ENCODE measurements around the gene CREBRF.
A peak's percentile ranks its signal among the peaks of the same experiment; 100 is the strongest.
"Not testable (repeated sequence)": the region's sequence is repeated elsewhere in the genome, so short reads cannot be mapped to it uniquely, and the experiment has no call there.

The CREBRF gene, protein sequence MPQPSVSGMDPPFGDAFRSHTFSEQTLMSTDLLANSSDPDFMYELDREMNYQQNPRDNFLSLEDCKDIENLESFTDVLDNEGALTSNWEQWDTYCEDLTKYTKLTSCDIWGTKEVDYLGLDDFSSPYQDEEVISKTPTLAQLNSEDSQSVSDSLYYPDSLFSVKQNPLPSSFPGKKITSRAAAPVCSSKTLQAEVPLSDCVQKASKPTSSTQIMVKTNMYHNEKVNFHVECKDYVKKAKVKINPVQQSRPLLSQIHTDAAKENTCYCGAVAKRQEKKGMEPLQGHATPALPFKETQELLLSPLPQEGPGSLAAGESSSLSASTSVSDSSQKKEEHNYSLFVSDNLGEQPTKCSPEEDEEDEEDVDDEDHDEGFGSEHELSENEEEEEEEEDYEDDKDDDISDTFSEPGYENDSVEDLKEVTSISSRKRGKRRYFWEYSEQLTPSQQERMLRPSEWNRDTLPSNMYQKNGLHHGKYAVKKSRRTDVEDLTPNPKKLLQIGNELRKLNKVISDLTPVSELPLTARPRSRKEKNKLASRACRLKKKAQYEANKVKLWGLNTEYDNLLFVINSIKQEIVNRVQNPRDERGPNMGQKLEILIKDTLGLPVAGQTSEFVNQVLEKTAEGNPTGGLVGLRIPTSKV
- 169 to 215 (median 185) reads per million in 4 donors for total RNA-seq

DNA sequence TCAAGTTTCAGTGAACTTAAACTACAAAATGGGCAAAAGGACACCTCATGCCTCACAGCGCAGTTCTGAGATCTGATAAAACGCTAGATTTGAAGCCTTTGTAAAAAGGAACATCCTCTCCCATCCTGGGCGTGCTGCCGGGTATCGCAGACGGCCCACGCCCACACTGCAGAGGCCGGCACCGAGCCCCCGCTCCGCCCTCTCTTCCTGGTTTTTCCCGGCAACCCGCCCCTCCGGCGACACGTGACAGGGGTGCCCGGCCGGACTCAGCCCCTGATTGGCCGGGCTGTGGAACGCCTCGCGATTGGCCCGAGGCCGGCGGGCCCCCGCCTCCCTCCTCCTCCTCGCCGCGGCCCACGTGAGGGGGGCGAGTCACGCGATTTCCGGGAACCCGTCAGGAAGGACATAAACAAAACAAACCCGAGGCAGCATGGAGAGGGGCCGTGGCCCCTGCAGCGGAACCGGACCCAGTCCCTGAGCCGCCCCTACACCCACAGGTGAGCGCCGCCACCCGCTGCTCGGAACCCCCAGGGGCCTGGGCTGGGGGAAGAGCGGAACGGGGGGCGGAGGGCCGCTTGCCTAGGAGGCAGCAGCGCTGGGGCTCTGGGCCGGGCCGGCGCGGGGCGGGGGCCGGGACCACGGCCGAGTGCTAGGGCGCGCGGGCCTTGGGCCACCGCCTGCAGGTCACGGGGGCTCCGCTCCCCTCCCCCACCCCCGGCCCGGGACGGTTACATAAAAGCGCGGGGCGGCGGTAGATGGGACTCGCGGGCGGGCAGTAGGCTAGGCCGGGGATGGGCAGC is at the start of gene CREBRF:
Gene CREBRF, plus strand, starts transcription at position 370 of the 800 bp plus-strand sequence. CDS start 24,424 bp downstream, outside the sequence.
- DNase-seq, result peak; percentile 97 to 99 (median 97)

DNA sequence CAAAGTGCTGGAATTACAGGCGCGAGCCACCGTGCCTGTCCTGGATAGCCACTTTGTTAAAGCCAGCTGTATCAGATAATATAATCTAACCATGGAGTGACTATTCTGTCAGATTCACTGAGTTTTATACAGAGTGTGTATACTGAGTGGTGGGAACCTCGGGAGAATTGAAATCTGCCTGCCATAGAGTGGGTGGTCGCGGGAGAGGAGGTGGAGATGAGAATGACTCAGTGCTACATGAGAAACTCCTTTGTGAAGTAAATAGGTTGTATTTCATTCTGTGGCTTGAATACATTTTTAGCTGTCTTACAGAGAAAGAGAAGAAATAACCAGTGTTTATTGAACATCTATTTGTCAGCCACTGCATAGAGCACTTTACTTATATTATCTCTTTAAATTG is 46.1 kb upstream of the CREBRF start:
- DNase-seq, result no peak

DNA sequence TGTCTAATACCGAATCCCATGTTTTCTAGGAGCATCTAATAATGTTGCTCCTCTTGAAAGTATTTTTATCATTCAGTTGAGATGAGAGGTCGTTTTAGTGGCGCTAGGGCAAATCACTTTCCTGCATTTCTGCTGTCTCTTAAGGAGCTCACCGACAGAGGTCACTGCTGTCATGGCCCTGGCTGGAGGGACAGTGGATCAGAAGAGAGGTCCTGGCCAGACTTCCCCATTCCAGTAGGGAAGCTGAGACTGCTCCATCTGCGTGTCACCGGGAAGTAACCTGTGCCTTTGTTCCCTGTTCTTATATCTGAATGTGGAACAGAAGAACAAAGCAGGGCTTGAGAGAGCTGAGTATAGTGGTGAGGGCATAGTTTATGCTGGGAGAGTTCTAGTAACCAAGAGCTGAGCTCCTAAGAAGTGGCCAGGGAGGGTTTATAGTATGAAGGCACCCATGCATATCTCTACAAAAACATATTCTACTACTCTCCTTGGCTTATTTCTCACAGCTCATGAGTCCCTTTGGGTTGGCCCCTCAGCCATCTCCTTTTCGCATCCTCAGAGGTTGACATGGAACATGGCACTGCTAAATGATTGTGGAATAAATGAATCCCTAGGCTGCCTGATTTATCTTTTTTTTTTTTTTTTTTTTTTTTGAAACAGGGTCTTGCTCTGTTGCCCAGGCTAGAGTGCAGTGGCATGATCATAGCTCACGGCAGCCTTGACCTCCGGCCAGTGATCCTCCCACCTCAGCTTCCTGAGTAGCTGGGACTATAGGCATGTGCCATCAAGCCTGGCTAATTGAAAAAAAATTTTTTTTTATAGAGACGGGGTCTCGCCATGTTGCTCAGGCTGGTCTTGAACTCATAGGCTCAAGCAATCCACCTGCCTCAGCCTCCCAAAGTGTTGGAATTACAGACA is 45.3 kb upstream of the CREBRF start:
- no peak for DNase-seq

DNA sequence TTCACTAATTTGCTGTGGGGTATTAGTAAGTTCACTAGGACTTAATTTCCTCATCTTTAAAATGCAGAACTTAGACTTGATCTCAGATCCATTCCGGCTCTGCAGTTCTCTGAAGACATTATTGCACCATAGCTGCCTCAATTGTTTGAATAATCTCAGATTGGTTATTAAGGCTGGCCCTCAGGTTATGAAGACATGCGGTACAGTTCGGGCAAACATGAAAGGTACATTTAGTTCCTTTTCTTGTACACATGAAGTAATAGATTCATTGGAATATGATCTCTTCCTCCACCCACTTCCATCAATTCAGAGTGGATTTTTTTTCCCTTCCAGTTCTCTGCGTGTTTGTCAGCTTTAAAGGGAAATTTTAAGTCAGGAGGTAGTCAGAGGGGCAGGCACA is 44.6 kb upstream of the CREBRF start:
- DNase-seq, result no peak

DNA sequence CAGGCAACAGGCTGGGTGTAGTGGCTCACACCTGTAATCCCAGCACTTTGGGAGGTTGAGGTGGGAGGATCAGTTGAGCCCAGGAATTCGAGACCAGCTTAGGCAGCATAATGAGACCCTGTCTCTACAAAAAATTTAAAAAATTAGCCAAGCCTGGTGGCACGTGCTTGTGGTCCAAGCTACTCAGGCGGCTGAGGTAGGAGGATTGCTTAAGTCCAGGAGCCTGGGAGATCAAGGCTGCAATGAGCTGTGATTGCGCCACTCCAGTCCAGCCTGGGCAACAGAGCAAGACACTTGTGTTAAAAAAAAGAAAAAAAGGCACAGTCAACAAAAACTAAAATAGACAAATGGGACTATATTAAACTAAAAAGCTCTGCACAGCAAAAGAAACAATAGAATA is 43.3 kb upstream of the CREBRF start:
- DNase-seq, result no peak

DNA sequence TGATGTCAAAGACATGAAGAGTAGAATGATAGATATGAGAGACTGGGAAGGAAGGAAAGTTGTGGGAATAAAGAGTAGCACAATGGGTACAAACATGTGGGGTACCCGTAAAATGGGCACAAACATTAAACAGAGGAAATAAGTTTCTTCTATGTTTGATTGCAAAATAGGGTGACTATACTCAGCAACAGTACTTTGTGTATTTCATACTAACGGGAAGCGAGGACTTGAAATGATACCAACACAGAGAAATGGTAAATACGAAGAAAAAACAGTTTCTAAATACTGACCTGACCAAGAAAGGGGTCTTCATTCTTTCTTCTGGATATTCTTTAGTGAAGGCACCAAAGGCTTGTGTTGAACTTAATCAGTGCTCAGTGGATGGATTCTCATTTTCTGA is 41.5 kb upstream of the CREBRF start:
- no peak for DNase-seq

DNA sequence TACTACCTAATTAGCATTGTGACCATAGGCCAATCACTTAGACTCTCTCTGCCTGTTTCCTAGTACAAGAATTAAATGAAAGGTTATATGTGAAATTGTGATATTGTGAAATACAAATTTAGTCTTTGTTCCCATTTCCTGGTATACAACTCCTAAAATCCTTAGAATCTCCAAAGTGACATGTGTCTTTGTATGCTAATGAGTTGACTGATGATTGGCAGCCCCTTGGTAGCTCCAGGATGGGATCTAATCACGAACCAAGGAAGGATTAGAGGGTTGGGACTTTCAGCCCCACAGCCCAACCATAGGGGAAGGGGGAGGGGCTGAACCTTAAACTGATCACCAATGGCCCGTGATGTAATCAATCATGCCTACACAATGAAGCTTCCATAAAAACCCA is 41.0 kb upstream of the CREBRF start:
- no peak for DNase-seq

DNA sequence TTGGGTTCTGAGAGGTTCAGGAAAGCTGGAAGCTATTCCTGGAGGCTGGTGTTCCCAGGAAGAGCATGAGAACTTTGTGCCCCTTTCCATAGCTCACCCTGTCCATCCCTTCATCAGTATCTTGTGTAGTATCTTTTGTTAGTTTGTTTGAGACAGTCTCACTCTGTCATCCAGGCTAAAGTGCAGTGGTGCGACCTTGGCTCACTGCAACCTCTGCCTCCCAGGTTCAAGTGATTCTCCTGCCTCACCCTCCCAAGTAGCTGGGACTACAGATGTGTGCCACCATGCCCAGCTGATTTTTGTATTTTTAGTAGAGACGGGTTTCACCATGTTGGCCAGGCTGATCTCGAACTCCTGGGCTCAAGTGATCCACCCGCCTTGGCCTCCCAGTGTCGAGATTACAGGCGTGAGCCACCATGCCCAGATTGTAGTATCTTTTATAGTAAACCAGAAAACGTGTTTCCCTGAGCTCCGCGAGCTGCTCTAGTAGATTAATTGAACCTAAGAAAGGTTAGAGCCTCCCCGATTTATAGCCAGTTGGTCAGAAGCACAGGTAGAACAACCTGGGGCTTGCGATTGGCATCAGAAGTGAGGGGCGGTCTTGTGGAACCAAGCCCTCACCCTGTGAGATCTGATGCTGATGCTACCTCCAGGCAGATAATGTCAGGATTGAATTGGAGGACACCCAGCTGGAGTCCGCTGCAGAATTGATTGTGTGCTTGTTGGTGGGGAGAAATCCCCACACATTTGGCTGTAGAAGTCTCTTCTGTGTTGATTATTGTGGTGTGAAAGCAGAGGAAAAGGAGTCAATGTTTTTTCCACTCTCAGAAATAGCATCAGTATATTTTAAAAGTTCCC is 40.3 kb upstream of the CREBRF start:
- DNase-seq, result no peak

DNA sequence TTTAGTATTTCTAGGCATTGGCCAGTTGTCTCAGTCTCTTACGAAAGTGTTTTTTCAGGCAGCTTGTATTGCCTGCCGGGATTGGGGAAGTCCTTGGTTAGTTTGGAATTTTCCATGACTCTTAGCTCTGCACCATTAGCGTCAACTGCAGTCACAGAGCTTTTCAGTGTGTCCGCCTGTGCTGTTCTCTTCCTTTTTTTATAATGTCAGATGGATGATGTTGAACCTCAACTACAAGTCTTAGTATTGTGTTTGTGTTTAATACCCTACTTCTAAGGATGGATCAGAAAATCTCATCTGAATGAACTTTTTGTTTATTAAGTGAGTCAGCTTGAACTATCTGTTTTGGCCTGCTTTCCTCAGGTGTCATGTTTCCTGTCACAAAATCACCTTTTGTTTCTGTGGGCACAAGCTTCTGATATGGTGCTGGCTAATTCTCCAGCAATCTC is 39.5 kb upstream of the CREBRF start:
- DNase-seq, result no peak

DNA sequence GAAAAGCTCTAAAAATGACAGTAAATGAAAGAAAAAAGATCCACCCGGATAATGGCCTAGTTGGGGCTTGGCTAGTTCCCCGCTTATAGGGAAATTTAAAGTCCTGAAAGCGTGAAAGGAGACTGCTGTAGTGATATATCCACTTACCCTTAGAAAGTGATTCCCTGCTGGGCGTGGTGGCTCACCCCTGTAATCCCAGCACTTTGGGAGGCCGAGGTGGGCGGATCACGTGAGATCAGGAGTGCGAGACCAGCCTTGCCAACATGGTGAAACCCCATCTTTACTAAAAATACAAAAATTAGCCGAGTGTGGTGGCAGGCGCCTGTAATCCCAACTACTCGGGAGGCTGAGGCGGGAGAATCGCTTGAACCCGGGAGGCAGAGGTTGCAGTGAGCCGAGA is 39.1 kb upstream of the CREBRF start:
- not testable (repeated sequence) for DNase-seq

DNA sequence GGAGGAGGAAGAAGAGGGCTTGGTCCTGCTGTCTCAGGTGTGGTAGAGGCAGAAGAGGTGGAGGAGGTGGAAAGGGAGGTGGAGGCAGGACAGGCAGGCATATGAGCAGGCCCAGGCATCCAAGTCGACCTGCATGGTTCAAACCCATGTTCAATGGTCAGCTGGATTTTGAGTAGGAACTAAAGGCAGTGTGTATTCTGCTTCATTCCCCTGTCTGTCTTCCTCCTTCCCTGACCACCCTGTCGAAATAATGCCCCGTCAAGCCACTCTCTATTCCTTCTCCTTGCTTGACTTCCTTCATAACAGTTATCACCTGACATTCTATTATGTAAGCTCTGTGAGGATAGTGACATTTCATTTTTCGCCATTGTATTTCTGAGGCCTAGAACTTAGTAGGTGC is 37.8 kb upstream of the CREBRF start:
- DNase-seq, result no peak

DNA sequence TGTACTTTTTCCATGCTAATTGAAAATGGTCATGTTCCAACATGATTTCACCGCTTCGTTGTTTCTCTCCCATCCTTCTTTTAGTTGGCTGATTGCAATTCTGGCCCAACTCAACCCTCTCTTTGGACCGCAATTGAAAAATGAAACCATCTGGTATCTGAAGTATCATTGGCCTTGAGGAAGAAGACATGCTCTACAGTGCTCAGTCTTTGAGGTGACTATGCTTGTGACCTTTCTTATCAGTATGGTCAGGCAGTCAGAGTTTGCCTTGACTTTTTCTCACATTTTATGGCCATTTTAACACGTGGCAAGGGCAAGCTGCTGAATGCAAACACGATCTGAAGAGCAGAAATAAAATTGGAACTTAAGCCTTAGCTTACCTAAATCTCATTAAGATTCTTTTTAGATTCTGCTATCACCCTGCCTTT is 36.0 kb upstream of the CREBRF start:
- DNase-seq, result no peak

DNA sequence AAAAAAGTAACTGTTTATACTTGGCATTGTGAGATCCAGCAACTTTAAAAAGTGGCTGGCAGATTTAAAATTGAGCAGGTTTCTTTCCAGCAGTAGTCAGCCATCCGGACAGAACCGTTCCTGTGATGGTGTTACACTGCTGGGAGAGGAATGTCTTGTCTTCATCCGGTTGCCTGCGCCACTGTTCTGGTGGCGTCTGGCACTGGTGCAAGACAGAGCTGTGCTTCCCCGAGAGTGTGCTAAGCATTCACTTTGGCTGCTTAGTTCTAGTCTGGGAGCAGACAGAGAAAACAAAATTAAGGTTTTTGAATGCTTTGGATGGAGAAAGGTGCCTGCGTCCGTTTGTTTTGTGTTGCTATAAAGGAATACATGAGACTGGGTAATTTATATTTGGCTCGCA is 35.5 kb upstream of the CREBRF start:
- no peak for DNase-seq

DNA sequence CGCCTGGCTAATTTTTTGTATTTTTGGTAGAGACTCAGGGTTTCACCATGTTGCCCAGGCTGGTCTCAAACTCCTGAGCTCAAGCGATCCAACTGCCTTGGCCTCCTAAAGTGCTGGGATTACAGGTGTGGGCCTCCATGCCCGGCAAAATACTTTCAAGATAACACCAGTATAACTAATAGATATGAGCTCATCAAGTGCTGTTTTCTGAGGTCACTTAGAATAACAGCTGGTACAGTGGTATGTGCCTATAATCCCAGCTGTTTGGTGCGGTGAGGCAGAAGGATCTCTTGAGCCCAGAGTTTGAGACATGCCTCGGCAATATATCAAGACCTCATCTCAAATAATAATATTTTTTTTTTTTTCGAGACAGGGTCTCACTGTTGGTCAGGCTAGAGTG is 30.5 kb upstream of the CREBRF start:
- DNase-seq, result no peak

DNA sequence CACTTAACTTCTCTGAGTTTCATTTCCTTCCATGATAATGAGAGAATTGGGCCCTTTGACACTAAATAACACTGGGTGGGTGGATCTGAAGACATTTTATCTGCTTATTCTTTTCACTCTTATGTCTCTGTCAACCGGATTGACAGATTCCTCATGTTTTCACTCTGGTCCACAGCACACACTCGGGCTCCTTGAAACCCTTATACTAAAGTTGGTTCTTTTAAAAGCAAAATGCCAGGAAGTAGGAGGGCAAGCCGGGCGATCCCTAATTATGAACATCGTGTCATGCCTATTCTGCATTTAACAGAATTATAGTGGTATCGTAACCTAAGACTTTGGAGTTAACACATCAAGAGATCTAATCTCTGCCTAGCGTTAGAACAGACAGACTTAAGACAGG is 28.2 kb upstream of the CREBRF start:
- no peak for DNase-seq

DNA sequence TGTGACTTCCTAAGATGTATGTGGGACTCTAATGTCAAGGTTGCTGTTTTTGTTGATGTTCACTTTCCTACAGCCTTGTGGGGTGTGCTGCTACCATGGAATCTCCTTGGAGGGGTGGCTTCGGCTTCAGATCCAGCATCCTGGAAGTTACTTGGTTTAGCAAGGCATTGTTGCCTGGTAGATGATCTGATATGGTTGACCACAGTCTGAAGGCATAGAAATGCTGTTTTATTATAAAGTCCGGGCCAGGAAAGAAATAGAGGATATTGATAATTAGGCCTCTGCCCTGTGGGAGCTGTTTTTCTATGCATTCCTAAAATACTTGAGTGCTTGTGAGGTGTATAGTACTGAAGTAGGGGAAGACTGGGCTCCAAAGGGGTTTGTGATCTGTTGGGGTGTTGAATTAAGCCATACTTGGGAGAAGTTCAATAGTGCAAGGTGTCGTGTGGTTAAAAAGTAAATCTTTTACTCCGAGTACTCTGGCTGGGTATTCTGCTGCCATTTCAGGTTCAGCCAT is 27.3 kb upstream of the CREBRF start:
- DNase-seq, result no peak

DNA sequence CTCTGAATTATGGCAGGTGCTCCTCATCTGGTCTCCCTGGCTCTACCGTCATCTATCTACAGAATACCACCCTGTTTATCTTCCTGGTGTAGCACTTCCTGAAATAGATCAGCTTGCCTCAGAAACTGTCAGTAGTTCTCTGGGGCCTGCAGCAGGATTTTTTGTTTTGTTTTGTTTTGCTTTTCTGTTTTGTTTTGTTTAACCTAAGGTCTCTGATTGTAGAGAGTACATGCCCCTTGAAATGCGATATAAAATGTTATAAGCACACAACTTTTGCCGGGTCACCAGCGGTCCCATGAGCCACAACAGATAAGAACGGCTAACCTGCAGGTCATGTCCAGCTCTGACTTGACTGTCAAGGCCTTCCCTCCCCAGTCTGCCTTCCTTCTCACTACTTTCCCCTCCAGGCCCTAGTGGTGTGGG is 26.6 kb upstream of the CREBRF start:
- DNase-seq, result no peak

DNA sequence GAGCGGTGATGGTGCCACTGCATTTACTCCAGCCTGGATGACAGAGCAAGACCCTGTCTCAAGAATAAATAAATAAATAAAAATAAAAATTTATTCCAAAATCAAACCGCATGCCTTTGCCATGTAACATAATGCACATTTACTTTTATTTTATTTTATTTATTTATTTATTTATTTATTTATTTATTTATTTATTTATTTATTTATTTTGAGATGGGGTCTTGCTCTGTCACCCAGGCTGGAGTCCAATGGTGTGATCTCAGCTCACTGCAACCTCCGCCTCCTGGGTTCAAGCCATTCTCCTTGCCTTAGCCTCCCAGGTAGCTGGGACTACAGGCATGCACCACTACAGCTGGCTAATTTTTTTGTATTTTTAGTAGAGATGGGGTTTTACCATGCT is 24.1 kb upstream of the CREBRF start:
- not testable (repeated sequence) for DNase-seq

DNA sequence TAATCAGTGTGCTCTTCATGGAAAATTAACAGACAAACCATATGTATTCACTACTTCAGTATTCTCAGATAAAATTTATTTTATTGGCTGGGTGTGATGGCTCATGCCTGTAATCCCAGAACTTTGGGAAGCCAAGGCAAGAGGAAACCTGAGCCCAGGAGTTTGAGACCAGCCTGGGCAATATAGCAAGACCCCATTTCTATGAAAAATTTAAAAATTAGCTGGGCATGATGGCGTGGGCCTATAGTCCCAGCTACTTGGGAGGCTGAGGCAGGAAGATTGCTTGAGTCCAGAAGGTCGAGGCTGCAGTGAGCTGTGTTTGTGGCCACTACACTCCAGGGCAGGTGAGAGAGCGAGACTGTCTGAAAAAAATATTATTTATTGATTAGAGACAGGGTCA is 23.4 kb upstream of the CREBRF start:
- no peak for DNase-seq

DNA sequence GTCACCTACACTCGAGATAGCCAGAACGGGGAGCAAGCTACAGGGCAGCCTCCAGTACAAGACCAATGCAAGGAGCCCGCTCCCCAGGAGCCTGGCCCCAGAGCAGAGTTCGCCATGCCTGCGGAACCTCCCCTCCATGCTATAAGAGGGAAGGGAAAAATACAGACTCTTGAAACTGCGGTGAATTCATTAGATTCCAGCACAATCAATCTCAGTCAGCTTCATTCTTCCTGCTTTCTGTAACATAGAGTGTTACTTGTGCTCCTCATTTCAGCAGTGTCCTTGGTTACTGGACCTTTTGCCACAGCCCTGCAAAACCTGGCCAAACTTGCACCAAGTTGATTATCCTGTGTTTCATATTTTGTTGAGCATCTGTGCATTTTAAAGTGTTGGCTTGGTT is 22.2 kb upstream of the CREBRF start:
- no peak for DNase-seq
